HG03108 (cell line): ENCODE data around the gene PCDHGC4.

Source experiments
- ATAC-seq: cut with Tn5 transposase; IDR thresholded peaks from one replicate; pipeline ENCODE4 v1.9.1; 2021; ENCODE audit warnings: moderate library complexity; ENCODE audit not compliant: unreplicated experiment

The PCDHGC4 gene

DNA sequence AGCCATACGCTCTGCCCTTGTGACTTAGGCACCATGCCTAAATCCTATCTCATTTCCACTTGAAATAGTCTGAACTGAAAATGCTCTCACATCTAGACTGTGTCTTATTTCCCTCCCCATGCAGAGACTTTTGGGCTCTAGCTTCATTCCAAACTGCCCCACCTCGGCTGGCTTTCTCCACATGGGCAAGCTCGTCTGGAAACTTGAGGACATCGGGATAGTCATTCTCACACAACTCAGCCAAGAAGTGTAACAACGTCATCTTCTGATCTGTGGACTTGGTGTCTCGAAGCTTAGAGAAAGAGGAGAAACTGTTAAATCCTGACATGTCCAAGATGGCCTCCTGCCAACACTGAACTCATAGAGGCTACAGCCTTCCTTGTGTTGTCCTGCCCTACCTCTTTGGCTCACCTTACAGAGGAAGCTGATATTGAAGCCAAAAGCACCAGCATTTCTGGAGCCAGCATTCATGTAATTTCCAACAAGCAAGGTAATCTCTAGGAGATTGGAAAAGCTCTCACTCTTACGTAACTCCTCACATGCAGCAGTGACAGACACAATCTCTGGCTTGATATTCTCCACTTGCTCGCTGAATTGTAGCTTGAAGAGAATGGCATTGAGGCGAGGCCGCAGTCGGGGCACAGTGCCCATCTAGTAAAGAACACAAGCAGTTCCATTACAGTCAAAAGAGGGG is 43.6 kb downstream of the PCDHGC4 start:
- no peak for ATAC-seq

DNA sequence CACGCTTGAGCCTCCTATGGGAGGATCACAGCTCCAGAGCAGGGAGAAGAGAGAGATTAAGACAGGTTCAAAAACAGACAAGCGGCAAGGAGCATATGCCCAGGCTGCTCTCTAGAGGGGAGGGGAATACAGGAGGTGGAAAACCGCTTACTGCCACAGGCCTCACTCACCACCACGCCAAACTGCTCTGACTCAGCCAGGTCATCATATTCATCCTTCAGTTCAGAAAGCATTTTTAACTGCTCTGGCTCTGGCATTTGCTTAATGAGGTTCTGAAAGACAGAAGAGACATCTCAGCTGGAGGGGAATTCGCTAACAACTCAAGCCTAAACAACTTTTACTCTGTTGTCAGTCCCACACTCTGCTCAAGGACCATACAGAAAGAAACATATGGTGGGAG is 44.2 kb downstream of the PCDHGC4 start:
- ATAC-seq = peak; percentile 30

DNA sequence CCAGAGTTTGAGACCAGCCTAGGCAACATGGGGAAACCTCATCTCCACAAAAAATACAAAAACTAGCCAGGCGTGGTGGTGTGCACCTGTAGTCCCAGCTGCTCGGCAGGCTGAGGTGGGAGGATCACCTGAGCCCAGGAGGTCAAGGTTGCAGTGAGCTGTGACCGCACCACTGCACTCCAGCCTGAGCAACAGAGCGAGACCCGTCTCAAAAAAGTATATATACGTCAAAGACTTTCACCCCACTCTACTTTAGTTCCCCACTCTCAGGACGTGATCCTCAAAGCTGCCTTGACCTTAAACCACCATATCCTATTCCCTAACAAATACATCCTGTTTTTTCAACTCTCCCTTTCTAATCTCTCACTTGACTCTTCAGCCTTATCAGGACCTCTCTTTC is 45.0 kb downstream of the PCDHGC4 start:
- peak; percentile 46 for ATAC-seq

DNA sequence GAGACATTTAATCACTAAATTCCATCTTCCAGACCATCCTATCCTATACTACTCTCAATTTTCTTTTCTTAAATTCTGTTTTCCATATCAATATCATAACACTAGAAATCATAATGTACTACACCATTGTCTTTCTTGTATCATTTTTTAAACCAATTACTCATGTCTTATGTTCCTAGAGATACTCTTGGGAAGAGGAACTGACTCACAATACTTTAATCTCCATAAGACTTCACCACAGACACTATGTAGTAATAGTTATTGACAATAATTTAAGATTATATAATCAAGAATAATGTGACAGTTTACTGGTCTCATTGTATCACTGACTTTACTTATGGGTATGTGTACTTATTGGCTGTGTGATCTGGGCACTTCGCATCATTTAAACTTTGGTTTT is 47.9 kb downstream of the PCDHGC4 start:
- ATAC-seq = no peak

DNA sequence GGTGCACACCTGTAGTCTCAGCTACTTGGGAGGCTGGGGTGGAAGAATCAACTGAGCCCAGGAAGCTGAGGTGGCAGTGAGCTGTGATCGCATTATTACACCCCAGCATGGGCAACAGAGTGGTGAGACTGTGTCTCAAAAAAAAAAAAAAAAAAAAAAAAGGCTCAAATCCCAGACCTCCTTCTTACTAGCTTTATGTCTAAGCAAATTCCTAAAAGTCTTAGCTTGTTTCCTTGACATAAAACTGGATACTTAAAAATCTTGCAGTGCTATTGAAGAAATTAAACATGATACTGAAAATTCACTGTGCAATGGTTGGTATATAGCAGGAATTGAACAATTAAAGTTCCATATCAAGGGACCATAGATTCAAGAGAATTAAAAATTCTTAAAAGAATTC is 49.1 kb downstream of the PCDHGC4 start:
- ATAC-seq = no peak

DNA sequence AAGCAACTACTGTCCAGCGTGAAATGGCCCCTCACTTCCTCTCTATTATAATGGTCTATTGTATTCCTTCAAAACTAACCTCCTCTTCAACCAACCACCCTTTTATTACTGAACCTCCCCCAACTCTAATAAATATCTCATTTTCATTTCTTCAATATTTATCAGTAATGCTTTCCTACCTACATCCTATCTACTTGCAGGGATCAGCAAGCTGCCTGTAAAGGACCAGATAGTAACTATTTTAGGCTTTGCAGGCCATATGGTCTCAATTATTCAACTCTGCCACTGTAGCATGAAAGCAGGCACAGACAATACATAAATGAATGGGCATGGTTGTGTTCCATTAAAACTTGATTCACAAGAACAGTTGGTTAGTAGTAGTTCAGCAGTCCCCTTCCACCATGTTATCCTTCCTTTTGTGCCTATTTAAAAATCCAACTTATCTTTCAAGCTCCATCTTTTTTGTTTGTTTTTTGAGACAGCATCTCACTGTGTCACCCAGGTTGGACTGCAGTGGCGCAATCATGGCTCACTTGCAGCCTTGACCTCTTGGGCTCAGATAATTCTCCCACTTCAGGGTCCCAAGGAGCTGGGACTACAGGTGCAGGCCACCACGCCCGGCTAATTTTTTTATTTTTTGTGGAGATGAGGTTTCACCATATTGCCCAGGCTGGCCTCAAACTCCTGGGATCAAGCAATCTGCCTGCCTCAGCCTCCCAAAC is 49.8 kb downstream of the PCDHGC4 start:
- no peak for ATAC-seq
